ENCODE data around the gene STARD10. TPM values are rescaled to one million over a fixed set of nuclear protein-coding genes. Genes with fewer than 3 reads are reported as not detected.
A peak's percentile ranks its signal among the peaks of the same experiment; 100 is the strongest.

The STARD10 gene
- total and polyA plus RNA-seq, 9 of the 15 experiments (the other 6 are each of a cell fraction or from before 2014, with no cell fraction given) = 0.15 to 52.9 (median 32.3) TPM

DNA sequence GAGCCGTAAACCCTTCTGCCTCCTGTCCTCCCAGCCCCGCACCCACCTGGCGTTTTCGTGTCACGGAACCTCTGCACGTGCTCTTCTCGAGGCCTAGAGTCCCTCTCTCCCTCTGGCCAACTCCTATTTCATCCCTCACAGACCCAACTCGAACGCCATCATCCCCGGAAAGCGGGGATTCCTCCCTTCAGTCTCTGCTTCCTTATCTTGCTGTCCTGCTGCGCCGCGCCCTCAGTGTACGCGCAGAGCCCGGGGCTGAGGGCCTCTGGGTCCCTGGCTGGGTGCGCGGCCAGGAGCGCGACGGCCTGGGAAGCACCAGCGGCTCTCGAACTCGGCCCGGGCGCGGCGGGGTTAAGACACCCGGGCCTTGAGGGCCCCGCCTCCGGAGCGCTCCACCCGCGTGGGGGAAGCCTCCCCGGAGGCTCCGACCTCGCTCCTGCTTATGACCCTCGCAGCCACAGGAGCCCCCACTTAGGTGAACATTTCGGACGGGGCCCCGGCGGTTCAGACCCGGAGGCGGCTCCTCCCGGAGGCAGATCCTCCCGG lies 20.0 kb upstream of the STARD10 start (continued):
- TF ChIP-seq CEBPZ (IDR thresholded peaks at IDR 0.05; ENCODE audit: borderline replicate concordance, low read depth, low read length) = no peak
- TF ChIP-seq ELK3 (CRISPR knock-in tag; IDR thresholded peaks at IDR 0.05) = no peak
- TF ChIP-seq, protein P1, sequence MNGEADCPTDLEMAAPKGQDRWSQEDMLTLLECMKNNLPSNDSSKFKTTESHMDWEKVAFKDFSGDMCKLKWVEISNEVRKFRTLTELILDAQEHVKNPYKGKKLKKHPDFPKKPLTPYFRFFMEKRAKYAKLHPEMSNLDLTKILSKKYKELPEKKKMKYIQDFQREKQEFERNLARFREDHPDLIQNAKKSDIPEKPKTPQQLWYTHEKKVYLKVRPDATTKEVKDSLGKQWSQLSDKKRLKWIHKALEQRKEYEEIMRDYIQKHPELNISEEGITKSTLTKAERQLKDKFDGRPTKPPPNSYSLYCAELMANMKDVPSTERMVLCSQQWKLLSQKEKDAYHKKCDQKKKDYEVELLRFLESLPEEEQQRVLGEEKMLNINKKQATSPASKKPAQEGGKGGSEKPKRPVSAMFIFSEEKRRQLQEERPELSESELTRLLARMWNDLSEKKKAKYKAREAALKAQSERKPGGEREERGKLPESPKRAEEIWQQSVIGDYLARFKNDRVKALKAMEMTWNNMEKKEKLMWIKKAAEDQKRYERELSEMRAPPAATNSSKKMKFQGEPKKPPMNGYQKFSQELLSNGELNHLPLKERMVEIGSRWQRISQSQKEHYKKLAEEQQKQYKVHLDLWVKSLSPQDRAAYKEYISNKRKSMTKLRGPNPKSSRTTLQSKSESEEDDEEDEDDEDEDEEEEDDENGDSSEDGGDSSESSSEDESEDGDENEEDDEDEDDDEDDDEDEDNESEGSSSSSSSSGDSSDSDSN (IDR thresholded peaks at IDR 0.05; ENCODE audit: borderline replicate concordance in 1 of 2, low read depth in 2 of 2, low read length in 2 of 2) = peak; percentile 56 to 67; a peak in 1 of 4 replicates
- no peak for TF ChIP-seq NR3C1 (CRISPR knock-in tag; IDR thresholded peaks at IDR 0.05)
- no peak for TF ChIP-seq STAT5B (CRISPR knock-in tag; IDR thresholded peaks at IDR 0.05)
- TF ChIP-seq NKRF (IDR thresholded peaks at IDR 0.05; ENCODE audit: borderline replicate concordance) = no peak
- no peak for TF ChIP-seq ZNF324 (CRISPR knock-in tag; IDR thresholded peaks at IDR 0.05)
- no peak for TF ChIP-seq HDAC6 (IDR thresholded peaks at IDR 0.05; ENCODE audit: low read depth, low read length)
- TF ChIP-seq CHD2 (IDR thresholded peaks at IDR 0.05; ENCODE audit: low read depth, low read length) = no peak
- TF ChIP-seq JUND (IDR thresholded peaks at IDR 0.05; ENCODE audit: borderline replicate concordance, low read depth, low read length) = peak; percentile 93
- TF ChIP-seq JUND (tag; IDR thresholded peaks at IDR 0.05; ENCODE audit: borderline replicate concordance, low read depth, low read length) = no peak; the same call in 2 of the 3 replicates
- TF ChIP-seq PRPF4 (IDR thresholded peaks at IDR 0.05; ENCODE audit: insufficient read depth, low read depth, low read length, poor library complexity, severe bottlenecking) = no peak
- no peak for TF ChIP-seq ZNF41 (CRISPR knock-in tag; conservative IDR thresholded peaks at IDR 0.05)
- TF ChIP-seq ZNF274 (IDR thresholded peaks at IDR 0.05; ENCODE audit: borderline replicate concordance, low read depth, low read length) = no peak
- no peak for TF ChIP-seq SRSF1 (IDR thresholded peaks at IDR 0.05; ENCODE audit: low read depth, low read length)
- TF ChIP-seq GATAD2B (IDR thresholded peaks at IDR 0.05; ENCODE audit: borderline replicate concordance) = 0 out of 2 replicates have a peak, but pooled peaks have one; percentile 66
- TF ChIP-seq MED1 (CRISPR knock-in tag; IDR thresholded peaks at IDR 0.05; ENCODE audit: borderline replicate concordance) = no peak
- TF ChIP-seq ERF (CRISPR knock-in tag; IDR thresholded peaks at IDR 0.05) = 0 out of 2 replicates have a peak, but pooled peaks have one; percentile 30
- no peak for TF ChIP-seq FOXJ3 (CRISPR knock-in tag; IDR thresholded peaks at IDR 0.05)
- no peak for TF ChIP-seq KAT2B (IDR thresholded peaks at IDR 0.05; ENCODE audit: low read depth, low read length)

Measured in K562 (cell line).